HG03064 (cell line): Measurements from ENCODE around the gene DPH2.

ENCODE experiments used
- ATAC-seq: cut with Tn5 transposase; IDR thresholded peaks from one replicate; pipeline ENCODE4 v1.9.1; 2021; ENCODE audit warnings: low read depth; ENCODE audit not compliant: unreplicated experiment

DPH2 gene

DNA sequence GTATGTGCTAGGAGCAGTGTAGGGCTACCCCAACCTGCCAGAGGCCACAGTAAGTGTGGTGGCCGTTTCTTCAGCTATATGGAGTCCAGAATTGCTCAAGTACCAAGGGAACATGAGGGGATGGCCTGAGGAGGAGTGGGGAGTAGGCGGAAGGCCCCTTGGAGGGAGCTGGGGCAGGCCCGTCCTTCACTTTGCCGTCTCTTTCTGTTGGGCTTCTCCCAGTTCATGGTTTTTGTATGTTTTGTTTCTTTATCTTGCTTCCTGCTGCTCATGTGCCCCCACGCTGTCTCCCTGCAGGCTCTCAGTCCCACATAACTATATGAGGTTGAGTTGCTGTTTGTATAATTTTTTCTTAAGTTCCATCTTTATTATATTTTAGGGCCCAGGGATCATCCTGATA is 5.9 kb upstream of the DPH2 start:
- ATAC-seq: no peak

DNA sequence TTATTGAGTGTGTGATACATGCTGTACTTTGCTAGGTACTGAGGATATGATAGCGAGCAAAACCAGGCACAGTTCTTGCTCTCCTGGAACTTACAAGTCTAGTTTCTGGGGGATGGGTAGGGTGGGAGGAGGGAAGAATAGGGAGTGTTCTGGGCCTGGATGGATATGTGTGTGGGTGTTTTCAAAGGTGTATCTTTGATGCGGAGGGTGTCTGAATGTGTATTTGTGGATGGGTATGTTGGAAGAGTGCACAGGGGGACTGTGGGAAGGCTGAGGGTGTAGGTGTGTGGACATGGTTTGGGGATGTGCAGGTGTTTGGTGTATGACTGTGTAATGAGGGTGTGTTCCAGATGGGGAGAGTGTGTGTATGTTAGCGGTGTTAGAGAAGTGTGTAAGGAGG is 4.5 kb upstream of the DPH2 start:
- no peak for ATAC-seq

DNA sequence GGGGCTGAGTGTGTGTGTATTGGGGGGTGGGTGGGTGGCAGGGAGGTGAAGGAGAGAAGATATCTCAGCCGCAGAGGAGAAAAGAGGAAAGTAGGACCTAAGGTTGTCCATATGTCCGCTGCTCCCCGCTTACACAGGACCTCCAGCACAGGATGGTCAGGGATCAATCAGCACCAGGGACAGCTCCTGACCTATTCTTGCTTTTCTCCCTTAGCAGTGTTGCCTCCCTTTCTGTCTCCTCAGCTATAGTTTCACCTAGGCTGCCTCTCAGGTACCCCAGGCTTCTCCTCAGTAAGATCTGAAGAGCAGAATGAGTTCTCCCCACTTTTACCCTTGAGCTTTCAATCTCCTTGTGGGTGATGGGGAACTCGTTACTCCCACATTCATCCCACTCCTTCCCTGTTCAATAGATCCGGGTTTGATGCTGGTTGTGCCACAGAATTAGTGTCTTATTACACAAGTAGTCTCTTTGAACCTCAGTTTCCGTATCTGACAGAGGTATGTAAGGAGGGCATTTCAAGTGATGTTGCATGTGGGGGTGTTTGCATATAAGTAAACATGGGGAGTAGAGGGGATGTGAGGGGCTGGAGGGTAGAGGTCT is 1.4 kb upstream of the DPH2 start:
- no peak for ATAC-seq

DNA sequence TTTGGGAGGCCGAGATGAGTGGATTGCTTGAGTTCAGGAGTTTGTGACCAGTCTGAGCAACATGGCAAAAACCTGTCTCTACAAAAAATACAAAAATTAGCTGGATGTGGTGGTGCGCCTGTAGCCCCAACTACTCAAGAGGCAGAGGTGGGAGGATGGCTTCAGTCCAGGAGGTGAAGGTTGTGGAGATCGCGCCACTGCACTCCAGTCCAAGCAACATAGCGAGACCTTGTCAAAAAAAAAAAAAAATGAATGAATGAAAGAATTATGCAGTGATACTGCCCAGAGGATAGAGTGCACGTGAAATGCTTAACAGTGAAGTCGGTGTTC is 429 bp upstream of the DPH2 start:
- no peak for ATAC-seq

DNA sequence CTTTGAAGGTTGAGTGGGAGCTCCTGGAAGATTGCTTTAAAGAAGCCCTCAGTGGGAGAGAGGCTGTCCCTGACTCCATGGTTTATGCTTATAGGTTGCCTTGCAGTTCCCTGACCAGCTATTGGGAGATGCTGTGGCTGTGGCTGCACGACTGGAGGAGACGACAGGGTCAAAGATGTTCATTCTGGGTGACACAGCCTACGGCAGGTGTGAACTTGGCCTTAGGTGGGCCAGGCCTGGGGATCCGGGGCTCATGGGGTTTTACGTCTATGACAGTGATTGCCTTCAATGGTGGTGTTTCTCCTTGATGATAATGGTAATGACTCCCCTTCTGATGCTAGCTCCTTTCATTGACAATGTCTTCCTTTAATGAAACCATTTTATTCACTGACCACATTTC is 692 bp downstream of the DPH2 start:
- no peak for ATAC-seq

DNA sequence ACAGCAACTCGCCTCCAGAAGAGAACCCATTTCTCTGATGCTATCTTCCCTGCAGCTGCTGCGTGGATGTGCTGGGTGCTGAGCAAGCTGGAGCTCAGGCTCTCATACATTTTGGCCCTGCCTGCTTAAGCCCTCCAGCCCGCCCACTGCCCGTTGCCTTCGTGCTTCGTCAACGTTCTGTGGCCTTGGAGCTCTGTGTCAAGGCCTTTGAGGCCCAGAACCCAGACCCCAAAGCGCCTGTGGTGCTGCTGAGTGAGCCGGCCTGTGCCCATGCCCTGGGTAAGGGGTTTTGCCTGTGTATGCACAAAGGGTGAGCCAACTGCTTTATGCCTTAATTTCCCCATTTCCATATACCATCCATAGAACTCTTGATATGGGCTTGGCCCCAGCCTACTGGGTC is 1.1 kb downstream of the DPH2 start:
- ATAC-seq: no peak

DNA sequence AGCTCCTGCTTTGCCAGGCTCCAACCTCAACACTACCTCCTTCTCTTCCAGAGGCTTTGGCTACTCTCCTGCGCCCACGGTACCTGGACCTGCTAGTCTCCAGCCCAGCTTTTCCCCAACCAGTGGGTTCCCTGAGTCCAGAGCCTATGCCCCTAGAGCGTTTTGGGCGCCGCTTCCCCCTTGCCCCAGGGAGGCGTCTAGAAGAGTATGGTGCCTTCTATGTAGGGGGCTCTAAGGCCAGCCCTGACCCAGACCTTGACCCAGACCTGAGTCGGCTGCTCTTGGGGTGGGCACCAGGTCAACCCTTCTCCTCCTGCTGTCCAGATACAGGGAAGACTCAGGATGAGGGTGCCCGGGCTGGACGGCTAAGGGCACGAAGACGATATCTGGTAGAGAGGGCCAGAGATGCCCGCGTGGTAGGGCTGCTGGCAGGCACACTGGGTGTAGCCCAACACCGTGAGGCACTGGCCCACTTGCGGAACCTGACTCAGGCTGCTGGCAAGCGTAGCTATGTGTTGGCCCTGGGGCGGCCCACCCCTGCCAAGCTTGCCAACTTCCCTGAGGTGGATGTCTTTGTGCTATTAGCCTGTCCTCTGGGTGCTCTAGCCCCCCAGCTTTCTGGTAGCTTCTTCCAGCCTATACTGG is 1.6 kb downstream of the DPH2 start:
- no peak for ATAC-seq

DNA sequence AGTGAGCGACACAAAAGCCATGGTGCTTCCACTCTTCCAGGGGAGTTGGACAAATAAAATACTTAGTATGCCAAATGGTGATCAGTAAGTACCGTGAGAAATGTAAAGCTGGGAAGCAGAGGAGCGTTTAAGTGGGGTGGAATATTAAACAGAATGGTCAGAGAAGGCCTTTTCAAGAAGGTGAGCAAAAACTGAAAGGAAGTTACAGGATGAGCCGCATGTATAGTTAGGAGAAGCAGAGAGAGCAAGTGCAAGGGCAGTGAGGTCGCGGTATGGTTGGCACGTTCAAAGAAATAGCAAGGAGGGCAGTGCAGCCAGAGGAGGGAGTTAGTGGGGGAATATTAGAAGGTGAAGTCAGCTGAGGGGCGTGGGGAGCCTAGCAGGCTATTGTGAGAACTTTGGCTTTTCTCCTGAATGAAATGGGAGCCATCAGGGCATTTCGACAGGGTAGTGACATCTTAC is 4.2 kb downstream of the DPH2 start:
- no peak for ATAC-seq

DNA sequence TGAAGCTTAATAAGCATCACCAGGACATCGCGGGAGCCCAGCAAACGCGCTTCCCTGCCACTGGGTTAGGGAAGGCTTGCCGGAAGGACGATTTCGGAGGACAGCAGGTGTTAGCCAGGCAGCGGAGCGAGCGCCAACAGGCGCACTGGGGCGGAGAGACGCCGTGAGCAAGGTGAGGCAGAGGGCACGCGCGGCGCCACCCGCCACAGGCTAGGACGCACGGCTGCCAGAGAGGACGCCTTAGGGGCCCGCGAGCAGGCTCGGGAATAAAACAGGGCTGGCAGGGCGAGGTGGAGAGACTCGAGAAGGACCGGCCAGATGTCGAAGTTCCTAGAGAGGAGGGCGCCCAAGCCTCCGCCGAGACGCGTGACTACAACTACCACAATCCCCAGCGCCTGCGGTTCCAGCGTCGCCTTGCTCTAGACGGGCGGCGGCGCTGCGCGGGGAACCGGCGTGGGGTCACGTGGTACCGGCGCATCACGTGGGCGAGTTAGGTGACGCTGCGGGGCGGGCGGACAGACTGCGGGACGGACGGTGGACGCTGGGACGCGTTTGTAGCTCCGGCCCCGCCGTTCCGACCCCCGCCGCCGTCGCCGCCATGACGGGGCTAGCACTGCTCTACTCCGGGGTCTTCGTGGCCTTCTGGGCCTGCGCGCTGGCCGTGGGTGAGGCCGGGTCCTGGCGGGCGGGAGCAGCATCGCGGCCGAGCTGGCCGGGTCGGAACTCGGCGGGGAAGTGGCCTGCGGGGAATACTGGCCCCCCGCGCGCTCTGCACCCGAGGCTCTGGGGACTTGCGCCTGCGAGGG is 4.8 kb downstream of the DPH2 start, which contains the start of gene ATP6V0B:
TSS of gene ATP6V0B (plus strand) at position 518 of the 806 bp plus-strand sequence. CDS start at position 599, 81 bp downstream.
- ATAC-seq: peak; percentile 57

DNA sequence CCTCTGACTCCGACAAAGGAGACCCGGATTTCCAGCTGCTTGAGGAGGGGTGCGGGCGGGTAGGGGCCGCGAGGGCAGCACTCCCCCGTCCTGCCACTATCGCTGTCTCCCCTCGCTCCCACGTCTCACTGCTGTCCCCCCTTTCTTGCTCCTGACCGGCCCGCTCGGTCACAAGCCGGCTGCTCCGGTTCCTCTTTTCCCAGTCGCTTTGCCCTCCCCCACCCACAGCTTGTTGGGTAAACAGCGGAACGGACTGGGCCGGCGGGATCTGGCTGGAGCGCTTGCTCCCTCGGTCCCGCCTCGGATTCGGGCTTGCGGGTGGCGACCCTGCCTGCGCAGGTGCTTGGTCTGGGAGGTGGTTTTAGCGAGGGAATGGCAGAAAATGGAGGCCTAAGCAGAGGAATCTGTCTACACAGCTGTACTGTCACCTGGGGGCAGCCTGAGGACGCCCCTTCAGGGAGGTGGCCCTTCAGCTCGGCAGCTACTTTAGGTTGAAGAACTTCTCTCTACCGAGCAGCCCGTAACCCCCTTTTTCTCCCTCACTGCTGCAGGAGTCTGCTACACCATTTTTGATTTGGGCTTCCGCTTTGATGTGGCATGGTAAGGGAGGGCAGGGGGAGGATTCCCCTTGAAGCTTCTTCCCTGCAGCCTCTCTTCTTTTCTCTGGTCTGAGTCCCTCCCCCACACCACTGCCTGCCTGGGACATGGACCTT is 5.6 kb downstream of the DPH2 start:
- no peak for ATAC-seq

DNA sequence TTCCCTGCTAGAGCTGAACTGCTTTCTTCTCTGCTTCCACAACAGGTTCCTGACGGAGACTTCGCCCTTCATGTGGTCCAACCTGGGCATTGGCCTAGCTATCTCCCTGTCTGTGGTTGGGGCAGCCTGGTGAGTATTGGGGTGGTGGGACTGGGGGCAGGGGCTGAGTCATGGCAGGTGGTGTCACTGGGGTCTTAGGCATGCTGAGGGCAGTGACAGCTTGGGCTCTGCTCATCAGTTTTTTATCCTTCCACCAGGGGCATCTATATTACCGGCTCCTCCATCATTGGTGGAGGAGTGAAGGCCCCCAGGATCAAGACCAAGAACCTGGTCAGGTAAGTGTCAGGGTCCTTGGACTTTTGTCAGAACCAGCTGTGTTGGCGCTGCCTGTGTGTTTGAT is 6.2 kb downstream of the DPH2 start:
- ATAC-seq: no peak

DNA sequence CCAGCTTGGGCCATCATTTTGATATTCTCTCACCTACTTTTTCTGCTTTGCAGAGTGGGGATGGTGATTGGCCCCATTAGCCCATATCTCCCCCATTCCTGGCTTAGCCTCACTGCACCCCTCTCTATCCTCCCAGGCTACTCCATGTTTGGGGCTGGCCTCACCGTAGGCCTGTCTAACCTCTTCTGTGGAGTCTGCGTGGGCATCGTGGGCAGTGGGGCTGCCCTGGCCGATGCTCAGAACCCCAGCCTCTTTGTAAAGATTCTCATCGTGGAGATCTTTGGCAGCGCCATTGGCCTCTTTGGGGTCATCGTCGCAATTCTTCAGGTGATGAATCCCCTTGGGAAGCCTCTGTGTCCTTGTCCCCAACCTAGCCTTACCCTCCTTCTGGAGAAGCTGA is 7.1 kb downstream of the DPH2 start:
- ATAC-seq: no peak

DNA sequence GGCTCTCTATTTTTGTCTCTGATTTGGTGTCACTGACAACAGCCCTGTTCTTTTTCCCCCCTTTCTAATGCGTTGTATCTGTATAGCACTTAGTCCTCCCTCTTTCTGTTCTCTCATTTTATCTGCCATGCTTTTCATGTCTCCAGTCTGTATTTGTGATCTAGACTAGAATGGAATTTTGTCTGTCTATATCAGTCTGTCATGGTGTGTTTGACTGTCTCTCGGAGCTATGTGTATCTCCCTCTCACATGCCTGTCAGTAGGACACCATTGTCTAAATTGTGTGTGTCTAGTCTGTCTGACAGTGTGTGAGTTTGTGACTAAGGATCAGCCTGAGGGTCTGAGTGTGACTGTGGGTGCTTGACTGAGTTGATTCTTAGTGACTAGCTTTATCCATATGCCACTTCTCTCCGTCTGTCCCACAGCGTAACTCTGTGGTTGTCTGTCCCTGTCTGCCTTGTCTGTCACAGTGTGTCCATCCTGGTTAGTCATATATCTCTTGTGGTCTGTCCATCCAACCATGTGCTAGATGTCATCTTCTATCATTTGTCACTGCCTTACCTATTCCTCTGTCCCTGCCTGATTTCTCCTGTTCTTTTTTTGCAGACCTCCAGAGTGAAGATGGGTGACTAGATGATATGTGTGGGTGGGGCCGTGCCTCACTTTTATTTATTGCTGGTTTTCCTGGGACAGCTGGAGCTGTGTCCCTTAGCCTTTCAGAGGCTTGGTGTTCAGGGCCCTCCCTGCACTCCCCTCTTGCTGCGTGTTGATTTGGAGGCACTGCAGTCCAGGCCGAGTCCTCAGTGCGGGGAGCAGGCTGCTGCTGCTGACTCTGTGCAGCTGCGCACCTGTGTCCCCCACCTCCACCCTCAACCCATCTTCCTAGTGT is 7.8 kb downstream of the DPH2 start:
- no peak for ATAC-seq

DNA sequence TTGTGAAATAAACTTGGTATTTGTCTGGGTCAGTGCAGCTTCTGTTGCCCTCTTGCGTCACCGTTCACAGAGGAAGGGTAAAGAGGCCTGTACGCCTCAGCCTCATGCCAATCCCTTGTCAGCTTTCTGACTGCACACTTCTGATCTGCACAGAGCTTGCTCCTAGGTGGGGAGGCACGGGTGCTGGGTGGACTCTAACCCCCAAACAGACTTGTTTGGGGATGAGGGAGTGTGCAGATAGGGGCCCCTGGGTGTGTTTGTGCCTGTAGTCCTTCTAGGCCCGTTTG is 8.4 kb downstream of the DPH2 start:
- no peak for ATAC-seq

DNA sequence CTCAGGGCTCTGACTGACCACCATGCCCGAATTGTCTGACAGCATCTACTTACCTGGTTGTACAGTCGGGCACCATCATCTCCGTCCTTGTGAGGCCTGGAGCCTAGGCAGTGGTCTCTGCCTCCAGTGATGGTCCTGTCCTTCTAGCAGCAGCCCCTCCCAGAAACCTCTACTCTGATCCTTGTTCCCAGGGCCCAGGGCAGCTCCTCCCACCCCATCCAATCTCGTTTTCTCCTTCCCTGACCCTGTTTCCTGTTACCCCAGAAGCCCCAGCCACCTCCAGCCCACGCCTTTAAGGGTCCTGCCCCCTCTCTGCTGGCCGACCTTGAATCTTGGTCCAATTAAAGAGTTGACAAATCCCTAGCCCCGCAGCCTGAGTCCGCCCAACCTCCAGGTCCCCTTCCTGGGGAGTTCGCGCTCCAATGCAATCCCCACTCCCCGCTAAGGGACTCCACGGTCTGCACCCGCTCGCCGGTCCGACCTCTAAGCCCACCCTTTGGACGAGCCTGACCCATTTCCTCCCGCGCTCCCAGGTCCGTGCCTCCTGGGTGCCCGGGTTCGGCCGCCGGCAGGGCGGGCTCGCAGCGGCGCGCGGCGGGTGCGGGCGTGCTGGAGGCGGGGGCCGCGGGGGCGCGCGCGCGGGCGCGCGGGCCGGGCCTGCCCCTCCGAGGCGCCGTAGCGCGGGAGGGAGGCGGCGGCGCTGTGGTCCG is 8.9 kb downstream of the DPH2 start, which contains the start of gene B4GALT2:
TSS of gene B4GALT2 (plus strand) at position 660 of the 710 bp plus-strand sequence. CDS start 1,951 bp downstream, outside the sequence.
- ATAC-seq: no peak

DNA sequence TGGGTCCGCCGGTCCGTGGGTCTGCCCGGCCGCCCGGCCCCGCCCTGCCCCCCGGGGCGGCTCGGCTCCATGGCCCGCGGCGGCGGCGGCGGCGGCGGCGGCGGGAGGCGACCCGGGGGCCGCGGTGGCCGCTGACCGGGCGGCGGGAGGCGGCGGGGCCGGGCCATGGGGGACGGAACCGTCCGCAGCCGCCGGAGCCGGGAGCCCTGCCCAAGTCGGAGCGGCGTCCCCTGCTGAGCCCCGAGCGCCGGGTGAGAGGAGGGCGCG is 9.4 kb downstream of the DPH2 start:
- no peak for ATAC-seq

DNA sequence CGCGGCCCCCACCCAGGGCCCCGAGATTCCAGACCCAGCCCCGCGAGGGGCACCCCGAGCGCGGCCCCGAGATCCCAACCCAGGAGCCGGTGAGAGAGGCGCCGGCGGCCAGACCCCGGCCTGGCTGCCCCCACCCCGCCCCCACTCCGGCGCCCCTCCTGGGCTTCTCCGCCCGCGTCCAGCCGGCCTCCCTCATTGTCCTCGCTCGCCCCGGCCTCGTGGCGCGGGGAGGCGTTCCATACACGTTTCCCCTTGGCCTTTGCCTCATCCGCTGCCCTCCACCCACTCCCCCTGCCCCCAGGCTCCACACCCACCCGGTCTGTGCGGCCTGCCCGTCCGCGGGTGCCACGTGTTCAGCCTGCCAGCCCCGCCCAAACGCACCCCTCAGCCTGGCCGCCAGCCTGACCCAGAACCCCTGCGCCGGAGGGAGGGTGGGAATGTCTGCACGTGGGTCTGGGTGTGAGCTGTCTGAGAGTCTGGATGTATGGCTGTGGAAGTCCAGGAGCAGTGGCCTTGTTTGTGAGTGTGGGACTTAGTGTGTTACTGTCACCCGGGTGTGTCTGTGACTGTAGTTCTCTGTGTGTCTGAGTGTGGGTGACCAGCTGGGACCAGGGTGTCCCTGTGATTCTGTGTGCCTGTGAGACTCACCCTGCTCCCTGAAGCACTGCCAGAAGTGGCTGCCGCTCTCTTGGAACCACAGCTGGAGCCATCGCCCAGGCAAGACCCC is 9.9 kb downstream of the DPH2 start:
- ATAC-seq: no peak

DNA sequence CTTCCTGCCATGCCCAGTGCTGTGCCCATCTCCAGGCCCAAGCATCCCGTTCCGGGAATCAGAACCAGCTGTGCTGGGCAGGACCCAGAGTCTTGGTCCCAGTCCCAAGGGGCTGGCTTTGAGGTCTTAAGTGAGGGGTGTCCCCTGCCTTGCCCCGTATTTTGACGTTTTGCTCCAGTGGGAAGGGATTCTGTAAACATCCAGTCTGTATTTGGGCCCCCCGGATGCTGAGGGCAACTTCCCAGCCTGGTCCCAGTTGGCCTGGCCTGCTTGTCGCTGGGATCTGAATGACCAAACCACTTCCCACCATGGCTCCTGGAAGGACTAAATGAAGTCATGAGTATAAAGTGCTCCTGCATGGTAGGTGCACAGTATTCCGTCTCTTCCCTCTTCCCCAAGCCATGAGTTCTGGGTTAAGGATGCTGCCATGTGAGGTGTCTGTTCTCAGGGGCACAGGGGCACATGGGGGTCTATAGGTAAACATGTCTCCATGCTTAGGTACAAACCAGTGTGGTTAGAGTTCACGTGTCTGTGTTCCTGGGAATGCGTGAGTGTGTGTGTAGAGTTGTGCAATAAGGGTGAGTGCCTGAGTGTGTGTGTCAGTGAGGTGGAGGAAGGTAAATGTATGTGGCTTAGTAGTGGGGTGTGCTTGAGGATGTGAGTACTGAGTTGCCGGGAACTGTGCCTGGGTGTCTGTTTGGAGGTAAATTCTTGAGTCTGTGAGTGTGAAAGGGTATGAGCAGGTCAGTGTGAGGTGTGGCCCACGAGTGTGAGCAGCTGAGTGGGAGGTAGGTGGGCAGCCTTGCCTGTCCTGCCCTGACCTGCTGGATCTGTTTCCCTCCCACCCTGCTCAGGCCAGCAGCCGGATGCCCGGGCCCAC is 10.7 kb downstream of the DPH2 start:
- ATAC-seq: no peak
